IPS-15b (cell line): ENCODE data around the gene MTPN.

Source experiments
- H3K27me3 ChIP-seq: one replicate; pipeline ENCODE4 v1.6.1; 2013; ENCODE audit warnings: low read length; ENCODE audit not compliant: control insufficient read depth, insufficient read depth
- H3K36me3 ChIP-seq: one replicate; pipeline ENCODE4 v1.6.1; 2013; ENCODE audit warnings: low read length; ENCODE audit not compliant: control insufficient read depth, insufficient read depth
- H3K4me1 ChIP-seq: one replicate; pipeline ENCODE4 v1.6.1; 2013; ENCODE audit warnings: mild to moderate bottlenecking, low read length; ENCODE audit not compliant: control insufficient read depth, insufficient read depth
- H3K4me3 ChIP-seq: one replicate; pipeline ENCODE4 v1.5.1; 2013; ENCODE audit warnings: low read depth, low read length
- H3K9ac ChIP-seq: one replicate; pipeline ENCODE4 v1.6.1; 2013; ENCODE audit warnings: low read depth, mild to moderate bottlenecking, low read length
- H3K9me3 ChIP-seq: one replicate; pipeline ENCODE4 v1.6.1; 2013; ENCODE audit warnings: mild to moderate bottlenecking, low read length; ENCODE audit not compliant: control insufficient read depth, insufficient read depth

MTPN gene

DNA sequence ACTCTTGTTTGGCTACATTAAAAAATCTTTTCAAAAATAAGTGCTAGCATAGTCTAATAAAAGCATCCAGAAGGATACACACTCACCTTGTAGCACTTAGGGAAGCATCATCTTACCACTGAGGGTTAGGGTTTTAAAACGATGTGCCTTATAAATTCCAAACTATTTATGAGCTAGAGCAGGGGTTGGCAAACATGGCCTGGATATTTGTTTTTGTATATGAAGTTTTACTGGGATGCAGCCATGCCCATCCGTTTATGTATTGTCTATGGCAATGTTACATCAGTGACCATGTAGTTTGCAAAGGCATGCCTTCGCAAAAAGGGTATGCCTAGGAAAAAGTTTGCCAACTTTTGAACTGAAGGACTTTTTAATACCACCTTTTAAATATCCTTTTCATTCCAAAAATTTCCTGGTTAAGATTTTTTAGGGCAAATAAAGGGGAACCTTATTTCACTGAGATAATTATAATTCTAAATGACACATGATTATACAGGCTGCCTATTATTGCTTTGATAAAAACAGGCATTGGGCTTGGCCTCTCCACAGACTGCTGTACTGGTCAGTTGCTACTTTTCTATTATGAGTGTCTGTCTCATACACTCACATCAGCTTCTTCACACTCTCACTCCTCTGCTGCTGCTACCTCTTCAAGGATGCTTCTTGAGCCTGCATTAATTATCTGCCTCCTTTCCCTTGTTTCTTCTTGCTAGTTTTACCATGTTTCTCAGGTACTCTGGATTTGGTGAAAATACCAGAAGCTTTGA lies 30.7 kb downstream of the MTPN start:
- Histone ChIP-seq H3K9ac (no peak overlapping the region), H3K4me3 (no peak overlapping the region), H3K36me3 (no peaks in the 10 kb centered on the region), H3K4me1 (no peaks in the 10 kb centered on the region), H3K9me3 (no peaks in the 10 kb centered on the region), H3K27me3 (no peaks in the 10 kb centered on the region)

DNA sequence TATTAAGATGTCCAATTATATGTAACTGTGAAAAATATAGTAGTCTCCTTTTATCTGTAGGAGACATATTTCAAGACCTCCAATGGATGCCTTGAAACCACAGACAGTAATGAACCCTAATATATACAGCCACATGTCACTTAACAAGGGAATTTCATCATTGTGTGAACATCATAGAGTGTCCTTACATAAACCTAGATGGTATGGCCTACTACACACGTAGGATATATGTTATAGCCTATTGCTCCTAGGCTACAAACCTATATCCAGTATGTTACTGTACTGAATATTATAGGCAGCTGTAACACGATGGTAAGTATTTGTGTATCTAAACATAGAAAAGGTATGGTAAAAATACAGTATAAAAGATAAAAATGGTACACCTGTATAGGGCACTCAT lies 32.4 kb downstream of the MTPN start:
- no peak overlapping the region for H3K9ac ChIP-seq
- no peaks in the 10 kb centered on the region for H3K36me3 ChIP-seq
- H3K27me3 ChIP-seq, result no peaks in the 10 kb centered on the region
- H3K9me3 ChIP-seq, result no peaks in the 10 kb centered on the region
- peaks cover under 1% of the 10 kb centered on the region for H3K4me1 ChIP-seq
- no peak overlapping the region for H3K4me3 ChIP-seq

DNA sequence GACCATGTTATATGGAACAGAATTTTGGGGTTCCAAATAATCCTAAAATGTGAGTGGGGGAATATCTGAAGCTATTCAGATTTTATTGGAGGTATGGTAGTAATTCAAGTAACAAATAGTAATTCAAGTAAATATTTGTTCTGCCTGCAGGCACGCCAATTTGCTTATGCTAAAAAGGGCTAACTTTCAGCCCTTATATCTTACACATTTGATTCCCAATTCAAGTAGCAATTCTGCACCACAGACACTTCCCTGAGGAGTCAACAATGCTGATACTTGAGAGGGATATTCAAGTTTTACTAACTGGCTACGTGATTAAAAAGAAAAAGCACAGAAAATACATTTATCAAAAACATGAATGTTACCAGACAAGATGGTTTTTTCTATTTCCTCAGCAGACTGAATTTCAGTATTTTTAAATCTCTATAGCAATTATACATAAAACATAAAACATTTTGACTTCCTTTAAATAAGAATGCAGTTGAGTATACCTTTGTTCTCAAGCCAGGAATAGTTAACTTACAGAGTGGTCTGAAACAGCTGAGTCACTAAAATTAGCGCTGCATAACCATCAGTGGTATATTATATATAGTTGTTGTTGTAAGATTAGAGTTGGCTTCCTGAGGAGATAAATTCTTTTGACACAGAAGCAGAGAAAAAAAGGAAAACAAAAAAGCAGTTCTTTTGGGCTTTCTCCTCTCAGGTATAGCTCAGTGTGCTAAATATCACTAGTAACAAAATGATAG lies 33.9 kb downstream of the MTPN start:
- no peaks in the 10 kb centered on the region for H3K36me3 ChIP-seq
- no peak overlapping the region for H3K4me3 ChIP-seq
- H3K9me3 ChIP-seq, result no peaks in the 10 kb centered on the region
- H3K4me1 ChIP-seq, result peaks cover 7% of the 10 kb centered on the region
- H3K9ac ChIP-seq, result no peak overlapping the region
- no peaks in the 10 kb centered on the region for H3K27me3 ChIP-seq

GRCh38 chr7:135942614-135943013 lies 34.5 kb downstream of the MTPN start:
- no peaks in the 10 kb centered on the region for H3K27me3 ChIP-seq
- no peaks in the 10 kb centered on the region for H3K36me3 ChIP-seq
- no peak overlapping the region for H3K9ac ChIP-seq
- H3K4me3 ChIP-seq, result no peak overlapping the region
- peaks cover 7% of the 10 kb centered on the region for H3K4me1 ChIP-seq
- no peaks in the 10 kb centered on the region for H3K9me3 ChIP-seq

DNA sequence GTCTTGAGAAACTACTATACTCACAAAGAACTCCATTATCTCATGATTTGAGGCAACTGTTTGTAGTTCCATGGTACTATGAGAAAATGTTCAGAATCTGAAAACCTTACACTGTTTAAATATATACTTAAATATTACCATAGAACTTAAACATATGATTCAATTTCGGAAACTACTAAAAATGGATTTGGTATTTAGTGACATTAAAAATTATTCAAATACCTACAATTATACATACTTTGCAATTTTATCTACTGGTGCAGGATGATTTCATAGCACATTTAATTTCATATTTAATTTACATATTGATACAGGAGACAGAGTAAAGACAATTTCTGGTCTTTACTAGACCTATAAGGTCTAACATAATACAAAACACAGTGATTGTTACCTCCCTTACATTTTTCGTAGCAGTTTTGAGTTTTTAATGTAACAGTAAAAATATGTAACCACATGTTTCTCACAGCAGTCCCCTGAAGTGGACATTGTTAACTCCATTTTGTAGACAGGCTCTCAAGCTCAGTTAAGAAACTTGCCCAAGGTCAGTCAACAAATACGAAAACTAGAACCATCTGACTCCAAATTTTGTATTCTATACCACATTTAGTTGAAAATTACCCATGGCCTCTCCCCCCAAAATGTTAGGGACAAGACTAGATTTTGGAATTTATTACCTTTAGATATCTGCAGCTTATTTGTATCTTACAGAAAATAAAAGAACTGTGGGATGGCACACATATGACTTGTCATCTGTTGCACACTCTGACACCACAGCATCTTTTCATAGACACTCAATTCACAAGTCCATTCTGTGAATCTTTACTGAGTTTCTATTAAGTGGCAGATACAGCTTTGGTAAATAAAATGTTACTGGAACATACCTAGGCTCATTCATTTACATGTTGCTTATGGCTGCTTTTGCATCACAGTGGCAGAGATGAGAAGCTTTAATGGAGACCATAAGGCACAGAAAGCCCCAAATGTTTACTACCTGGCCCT lies 36.8 kb downstream of the MTPN start:
- H3K9ac ChIP-seq, result no peak overlapping the region
- no peaks in the 10 kb centered on the region for H3K9me3 ChIP-seq
- H3K27me3 ChIP-seq, result no peaks in the 10 kb centered on the region
- no peak overlapping the region for H3K4me3 ChIP-seq
- H3K4me1 ChIP-seq, result peaks cover 7% of the 10 kb centered on the region
- H3K36me3 ChIP-seq, result no peaks in the 10 kb centered on the region

- Histone ChIP-seq H3K4me1 (peaks cover 7% of the 10 kb centered on the region), H3K36me3 (no peaks in the 10 kb centered on the region), H3K4me3 (no peak overlapping the region), H3K9me3 (no peaks in the 10 kb centered on the region), H3K27me3 (no peaks in the 10 kb centered on the region), H3K9ac (no peak overlapping the region)
Measured at GRCh38 chr7:135939261-135939812, 37.8 kb downstream of the MTPN start.

DNA sequence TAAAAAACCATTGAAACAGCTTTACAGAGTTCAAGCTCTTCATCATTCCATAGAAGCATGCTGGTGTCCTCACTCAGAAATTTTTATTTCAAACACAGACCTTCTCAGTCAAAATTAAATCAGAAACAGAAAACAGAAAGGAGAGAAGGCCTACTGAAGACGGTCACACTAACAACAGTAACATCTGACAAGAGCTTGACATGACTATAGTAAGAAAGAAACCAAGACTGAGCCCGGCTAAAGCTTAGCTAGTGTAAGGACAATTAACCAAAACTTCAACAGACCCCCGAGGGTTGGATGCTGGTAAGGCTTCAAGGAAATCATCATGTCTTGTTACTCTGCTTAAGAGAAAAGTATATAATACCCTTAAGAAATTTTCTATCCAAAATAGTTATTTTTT lies 38.6 kb downstream of the MTPN start:
- no peaks in the 10 kb centered on the region for H3K9me3 ChIP-seq
- H3K4me3 ChIP-seq, result no peak overlapping the region
- H3K27me3 ChIP-seq, result no peaks in the 10 kb centered on the region
- peaks cover 7% of the 10 kb centered on the region for H3K4me1 ChIP-seq
- H3K36me3 ChIP-seq, result no peaks in the 10 kb centered on the region
- H3K9ac ChIP-seq, result no peak overlapping the region

DNA sequence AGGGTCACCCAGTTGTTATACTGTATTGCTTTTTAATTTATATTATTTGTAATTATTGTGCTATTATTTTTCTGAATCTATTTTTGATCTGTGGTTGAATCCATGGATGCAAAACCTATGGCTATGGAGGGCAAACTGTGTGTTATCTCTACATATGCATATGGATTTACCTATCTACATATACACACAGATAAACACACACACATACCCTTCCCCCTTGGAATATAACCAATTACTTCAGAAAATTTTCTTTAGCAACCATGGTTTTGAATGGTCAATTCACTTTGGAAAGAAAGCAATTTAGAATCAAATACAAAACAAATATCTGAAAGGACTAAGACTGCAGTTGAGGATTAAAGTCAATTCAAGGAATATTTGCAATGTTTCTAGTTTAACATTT lies 39.1 kb downstream of the MTPN start:
- no peaks in the 10 kb centered on the region for H3K36me3 ChIP-seq
- no peaks in the 10 kb centered on the region for H3K27me3 ChIP-seq
- H3K9me3 ChIP-seq, result no peaks in the 10 kb centered on the region
- H3K4me3 ChIP-seq, result no peak overlapping the region
- H3K9ac ChIP-seq, result no peak overlapping the region
- H3K4me1 ChIP-seq, result peaks cover 7% of the 10 kb centered on the region

DNA sequence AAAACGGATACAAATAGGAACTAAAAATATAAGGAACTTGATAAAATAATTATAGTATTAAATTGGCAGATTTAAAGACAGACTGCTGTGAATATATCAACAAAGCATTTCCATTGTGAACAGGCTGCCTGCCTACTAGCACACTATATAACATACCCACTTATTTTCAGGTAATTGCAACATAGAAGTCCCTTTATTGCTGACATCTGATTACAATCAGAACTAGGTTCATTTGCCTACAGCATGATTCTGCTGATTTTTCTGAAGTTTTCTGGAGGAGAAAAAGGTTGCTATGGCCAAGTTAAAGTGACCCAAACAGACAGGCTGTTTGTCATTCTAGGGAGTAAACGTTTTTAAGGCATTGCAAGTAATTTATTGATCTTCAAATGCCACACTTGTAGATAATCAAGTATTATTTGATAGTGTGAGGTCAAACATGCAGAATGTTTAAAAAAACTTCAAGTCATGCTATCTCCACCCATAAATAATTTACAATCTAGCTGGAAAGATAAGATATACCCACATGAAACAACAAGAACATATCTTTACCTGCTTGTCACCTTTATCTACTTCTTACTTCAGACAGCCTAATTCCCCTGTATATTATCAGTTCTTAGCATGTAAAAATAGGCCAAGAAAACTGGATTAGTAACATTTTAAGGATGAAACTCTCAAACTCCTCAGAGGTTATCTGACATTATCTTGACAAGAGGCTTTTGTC lies 40.5 kb downstream of the MTPN start:
- H3K27me3 ChIP-seq, result no peaks in the 10 kb centered on the region
- H3K9ac ChIP-seq, result no peak overlapping the region
- no peak overlapping the region for H3K4me3 ChIP-seq
- H3K4me1 ChIP-seq, result peaks cover 7% of the 10 kb centered on the region
- H3K9me3 ChIP-seq, result no peaks in the 10 kb centered on the region
- no peaks in the 10 kb centered on the region for H3K36me3 ChIP-seq

DNA sequence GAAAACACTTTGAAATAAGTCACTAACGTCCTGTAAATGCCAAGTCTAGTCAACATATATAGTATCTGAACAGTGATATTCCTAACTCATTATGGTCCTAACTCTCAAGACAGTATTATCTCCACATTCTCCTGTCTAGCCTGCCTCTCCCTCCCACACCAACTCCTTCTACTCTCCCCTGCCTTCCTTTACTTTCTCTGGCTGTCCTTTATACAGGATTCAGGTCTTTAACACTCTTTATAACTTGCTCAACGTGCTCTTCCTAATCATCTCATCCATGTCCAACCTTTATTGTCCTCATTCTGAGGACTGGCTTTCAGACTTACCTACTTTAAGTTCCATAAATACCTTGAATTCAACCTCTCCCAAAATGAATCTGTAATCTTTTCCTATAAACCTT lies 42.5 kb downstream of the MTPN start:
- no peaks in the 10 kb centered on the region for H3K36me3 ChIP-seq
- H3K4me1 ChIP-seq, result peaks cover 14% of the 10 kb centered on the region
- H3K4me3 ChIP-seq, result no peak overlapping the region
- H3K9ac ChIP-seq, result no peak overlapping the region
- H3K9me3 ChIP-seq, result no peaks in the 10 kb centered on the region
- no peaks in the 10 kb centered on the region for H3K27me3 ChIP-seq
